ENCODE data around the gene MT1E. TPM values are rescaled to one million over a fixed set of nuclear protein-coding genes. Genes with fewer than 3 reads are reported as not detected.

MT1E gene
- total RNA-seq, 1 donor from 2014 or later: 2.8 TPM

- no peak for TF ChIP-seq CTCF (IDR thresholded peaks at IDR 0.05)
- Mint-ChIP-seq H3K4me1 (peaks cover 36% of the 10 kb centered on the region), H3K9me3 (peaks cover 3% of the 10 kb centered on the region), H3K4me3 (no peak overlapping the region), H3K36me3 (ENCODE audit: low read depth) (no peaks in the 10 kb centered on the region), H3K27me3 (peaks cover 2% of the 10 kb centered on the region), H3K27ac (peak overlapping the region; percentile 18)
- DNase-seq: no peak
- POLR2A ChIA-PET: interaction anchor here (1.1 to 1.7 kb wide), 3 partner anchors 23 to 76 kb away, joined by 3 to 5 read pairs (median 5); partner anchors contain the start of genes MT1F and MT1X
- no peak for ATAC-seq (ENCODE audit: low read depth)
- intact Hi-C loops (cut with micrococcal nuclease): loop anchor here (5.0 to 10.0 kb wide), 2 partner anchors 928 to 1520 kb away; partner anchors contain the start of genes CCDC102A and CFAP20
- CTCF ChIA-PET: interaction anchor here (2.0 kb wide), 1 partner anchor 95 kb away, joined by 8 read pairs; no protein-coding TSS in a partner anchor
Measured at GRCh38 chr16:56607109-56607618, 18.4 kb upstream of the MT1E start.

GRCh38 chr16:56607675-56608042, 17.9 kb upstream of the MT1E start:
- no peak for ATAC-seq (ENCODE audit: low read depth)
- H3K4me1 Mint-ChIP-seq: peaks cover 36% of the 10 kb centered on the region
- POLR2A ChIA-PET: interaction anchor here (1.3 to 1.7 kb wide), 3 partner anchors 50 to 75 kb away, joined by 3 to 11 read pairs (median 5); partner anchors contain the start of genes MT1F and MT1X

GRCh38 chr16:56608043-56608875, 17.3 kb upstream of the MT1E start, which contains the start of gene MT2A:
MT2A (plus strand) TSS chr16:56608584; CDS start chr16:56608656, 72 bp downstream.
- intact Hi-C loops (cut with micrococcal nuclease): loop anchor here (1.0 to 10.0 kb wide), 10 partner anchors 17 to 1519 kb away; partner anchors contain the start of genes AMFR, BBS2, CCDC102A and CFAP20
- Mint-ChIP-seq H3K36me3 (ENCODE audit: low read depth) (no peaks in the 10 kb centered on the region), H3K4me1 (peaks cover 36% of the 10 kb centered on the region), H3K4me3 (peak within 1 kb of the TSS; percentile 93), H3K9me3 (peaks cover 3% of the 10 kb centered on the region), H3K27ac (peak within 1 kb of the TSS; percentile 87), H3K27me3 (no peaks in the 10 kb centered on the region)
- no peak for TF ChIP-seq CTCF (IDR thresholded peaks at IDR 0.05)
- DNase-seq (peak; percentile 82), ATAC-seq (ENCODE audit: low read depth) (peak; percentile 85)
- ChIA-PET CTCF (interaction anchor here (1.0 to 2.0 kb wide), 4 partner anchors 22 to 94 kb away, joined by 3 to 8 read pairs (median 4); partner anchors contain the start of gene MT1F), POLR2A (interaction anchor here (0.7 to 1.7 kb wide), 6 partner anchors 17 to 488 kb away, joined by 3 to 11 read pairs (median 6); partner anchors contain the start of genes MT1E, MT1F and MT1X)

More at GRCh38 chr16:56607675-56608042, 17.9 kb upstream of the MT1E start:
- Mint-ChIP-seq H3K27ac (peak overlapping the region; percentile 72), H3K4me3 (peak overlapping the region; percentile 69), H3K9me3 (peaks cover 3% of the 10 kb centered on the region), H3K36me3 (ENCODE audit: low read depth) (no peaks in the 10 kb centered on the region), H3K27me3 (no peaks in the 10 kb centered on the region)
- intact Hi-C loops (cut with micrococcal nuclease): loop anchor here (1.0 to 10.0 kb wide), 10 partner anchors 18 to 1520 kb away; partner anchors contain the start of genes AMFR, BBS2, CCDC102A and CFAP20
- no peak for DNase-seq
- CTCF ChIA-PET: interaction anchor here (2.0 kb wide), 1 partner anchor 94 kb away, joined by 8 read pairs; no protein-coding TSS in a partner anchor
- no peak for TF ChIP-seq CTCF (IDR thresholded peaks at IDR 0.05)

- peaks cover 36% of the 10 kb centered on the region for H3K4me1 Mint-ChIP-seq
- DNase-seq: no peak
- POLR2A ChIA-PET: interaction anchor here (0.9 to 1.7 kb wide), 7 partner anchors 16 to 74 kb away, joined by 3 to 11 read pairs (median 6); partner anchors contain the start of genes MT1E, MT1F and MT1X
- ATAC-seq (ENCODE audit: low read depth): no peak
- intact Hi-C loops (cut with micrococcal nuclease): loop anchor here (1.0 to 10.0 kb wide), 11 partner anchors 16 to 1518 kb away; partner anchors contain the start of genes AMFR, BBS2, CCDC102A and CFAP20
- H3K36me3 Mint-ChIP-seq (ENCODE audit: low read depth): no peaks in the 10 kb centered on the region
- H3K27me3 Mint-ChIP-seq: no peaks in the 10 kb centered on the region
- peak overlapping the region; percentile 87 for H3K27ac Mint-ChIP-seq
- TF ChIP-seq CTCF (IDR thresholded peaks at IDR 0.05): no peak
- CTCF ChIA-PET: interaction anchor here (1.0 to 1.3 kb wide), 3 partner anchors 21 to 49 kb away, joined by 3 to 4 read pairs (median 4); partner anchors contain the start of gene MT1F
- H3K9me3 Mint-ChIP-seq: peaks cover 3% of the 10 kb centered on the region
- peak overlapping the region; percentile 93 for H3K4me3 Mint-ChIP-seq
Measured at GRCh38 chr16:56608876-56609462, 16.6 kb upstream of the MT1E start.

Data from activated B cell treated with CpG ODN at 0.5 μM for 24 hours (primary cell).